HG02973 (cell line): ENCODE data around the gene WFS1.

Experiments
- ATAC-seq: cut with Tn5 transposase; IDR thresholded peaks from one replicate; pipeline ENCODE4 v1.9.1; 2021; ENCODE audit warnings: moderate library complexity; ENCODE audit not compliant: unreplicated experiment

The WFS1 gene

DNA sequence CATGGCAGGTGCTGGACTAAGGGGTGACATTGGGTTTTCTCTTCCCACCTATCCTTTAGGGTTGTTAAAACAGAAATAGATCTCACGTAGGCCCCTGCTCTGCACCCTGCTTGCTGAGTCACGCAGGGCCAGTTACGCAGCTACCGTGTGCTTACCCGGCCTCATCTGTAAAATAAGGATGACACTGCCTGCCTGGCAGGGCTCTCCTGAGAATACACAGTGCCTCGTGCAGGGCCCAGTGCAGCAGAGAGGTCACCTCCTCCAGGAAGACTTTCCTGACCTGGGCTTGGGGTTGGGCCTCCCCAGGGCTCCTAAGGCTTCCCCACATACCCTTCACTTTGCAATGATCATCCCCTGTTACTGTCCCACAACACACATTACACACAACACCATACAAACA, 35.7 kb upstream of the WFS1 start:
- ATAC-seq = no peak

DNA sequence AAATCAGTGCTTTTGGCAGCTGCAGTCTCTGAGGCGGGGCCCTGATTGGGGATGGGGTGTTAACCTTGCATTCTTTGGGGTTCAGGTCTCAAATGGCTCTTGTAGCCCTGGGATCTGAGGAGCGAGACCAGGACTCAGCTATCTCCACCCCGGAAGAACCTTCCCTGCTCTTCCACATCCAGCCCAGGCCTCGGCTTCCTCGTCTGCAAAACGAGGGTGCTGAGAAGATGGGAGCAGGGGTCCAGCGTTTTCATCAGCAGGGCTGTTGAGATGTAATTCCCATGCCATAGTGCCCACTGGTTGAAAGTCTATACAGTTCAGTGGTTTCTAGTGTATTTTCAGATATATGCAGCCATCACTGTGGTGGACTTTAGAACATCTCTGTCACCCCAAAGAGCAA, 34.6 kb upstream of the WFS1 start:
- ATAC-seq = no peak

DNA sequence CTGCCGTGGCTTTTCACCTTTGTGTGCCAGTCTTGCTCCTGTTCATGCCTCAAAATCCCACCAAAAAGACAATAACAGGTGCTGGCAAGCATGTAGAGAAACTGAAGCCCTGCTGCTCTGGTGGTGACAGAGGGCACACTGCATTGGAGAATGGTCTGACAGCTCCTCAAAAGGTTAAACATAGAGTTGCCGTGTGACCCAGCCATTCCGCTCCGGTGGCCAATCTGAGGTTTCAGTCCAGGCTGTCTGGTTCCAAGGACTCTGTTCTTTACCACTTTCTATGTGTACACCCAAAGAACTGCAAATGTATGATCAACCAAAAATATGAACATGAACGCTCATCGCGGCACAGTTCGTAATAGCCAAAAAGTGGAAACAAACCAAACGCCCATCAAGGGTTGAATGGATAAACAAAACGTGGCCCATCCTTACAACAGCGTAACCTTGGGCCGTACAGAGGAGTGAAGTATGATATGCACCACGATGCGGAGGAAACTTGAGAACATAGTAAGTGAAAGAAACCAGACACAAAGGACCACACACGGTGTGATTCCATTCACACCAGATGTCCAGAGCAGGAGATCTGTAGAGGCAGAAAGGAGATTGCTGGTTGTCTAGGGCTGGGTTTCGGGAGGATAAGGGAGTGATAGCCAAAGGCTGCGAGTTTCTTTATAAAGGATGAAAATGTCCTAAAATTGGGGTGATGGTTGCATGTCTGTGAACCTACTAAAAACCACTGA, 33.6 kb upstream of the WFS1 start:
- ATAC-seq = no peak

DNA sequence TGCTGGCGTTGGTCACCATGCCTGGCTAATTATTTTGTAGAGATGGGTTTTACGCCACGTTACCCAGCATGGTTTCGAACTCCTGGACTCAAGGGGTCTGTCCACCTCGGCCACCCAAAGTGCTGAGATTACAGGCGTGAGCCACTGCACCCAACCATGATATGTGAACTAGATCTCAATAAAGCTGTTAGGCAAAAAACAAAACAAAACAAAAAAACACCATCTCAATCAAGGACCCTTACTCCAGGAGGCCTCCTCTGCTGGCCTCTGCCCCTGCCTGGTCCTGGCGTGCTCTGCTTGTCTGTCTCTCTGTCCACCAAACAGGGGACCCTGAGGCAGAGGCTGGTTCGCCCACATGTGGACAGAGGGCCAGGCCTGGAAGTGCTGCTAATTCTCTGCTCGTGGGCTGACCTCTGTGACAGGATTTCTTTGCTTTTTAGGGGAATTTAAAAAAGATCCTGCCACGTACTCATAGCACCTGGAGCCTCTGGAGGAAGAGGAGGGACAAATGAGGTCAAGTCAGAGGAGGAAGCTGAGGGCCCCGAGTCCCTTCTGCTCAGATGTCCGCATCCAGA, 32.7 kb upstream of the WFS1 start:
- no peak for ATAC-seq

- ATAC-seq = no peak
These were observed 30.2 kb upstream of the WFS1 start for GRCh38 chr4:6239486-6239885.

DNA sequence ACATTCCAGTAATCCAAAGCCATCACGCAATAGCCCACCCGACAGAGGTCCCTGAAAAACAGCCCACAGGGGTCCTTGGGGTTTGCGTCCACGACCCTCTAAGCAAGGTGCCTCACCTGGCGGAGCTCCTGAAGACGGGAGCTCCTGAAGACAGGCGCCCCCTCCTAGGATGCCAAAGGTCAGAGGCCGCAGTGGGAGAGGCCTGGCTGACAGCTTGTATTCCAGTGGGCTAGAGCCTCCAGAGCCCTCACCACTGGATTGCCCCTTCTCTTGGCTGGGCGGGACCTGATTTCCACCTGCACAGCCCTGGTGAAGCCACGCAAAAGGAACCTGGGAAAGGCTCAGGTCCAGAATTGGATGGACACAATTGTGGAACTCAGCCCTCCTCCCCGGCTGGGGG, 29.7 kb upstream of the WFS1 start:
- no peak for ATAC-seq

GRCh38 chr4:6241062-6241845, 28.4 kb upstream of the WFS1 start:
- no peak for ATAC-seq

- no peak for ATAC-seq
These were observed 27.2 kb upstream of the WFS1 start for GRCh38 chr4:6242271-6243029.

GRCh38 chr4:6245246-6246169, 24.1 kb upstream of the WFS1 start:
- no peak for ATAC-seq

GRCh38 chr4:6246170-6246634, 23.4 kb upstream of the WFS1 start:
- no peak for ATAC-seq

GRCh38 chr4:6248394-6248793, 21.3 kb upstream of the WFS1 start:
- ATAC-seq = no peak

- no peak for ATAC-seq
These were observed 19.2 kb upstream of the WFS1 start for GRCh38 chr4:6250235-6250983.

- no peak for ATAC-seq
These were observed 18.7 kb upstream of the WFS1 start for GRCh38 chr4:6250984-6251295.

- no peak for ATAC-seq
These were observed 18.3 kb upstream of the WFS1 start for GRCh38 chr4:6251365-6251764.

- ATAC-seq = no peak
These were observed 17.6 kb upstream of the WFS1 start for GRCh38 chr4:6252051-6252450.

DNA sequence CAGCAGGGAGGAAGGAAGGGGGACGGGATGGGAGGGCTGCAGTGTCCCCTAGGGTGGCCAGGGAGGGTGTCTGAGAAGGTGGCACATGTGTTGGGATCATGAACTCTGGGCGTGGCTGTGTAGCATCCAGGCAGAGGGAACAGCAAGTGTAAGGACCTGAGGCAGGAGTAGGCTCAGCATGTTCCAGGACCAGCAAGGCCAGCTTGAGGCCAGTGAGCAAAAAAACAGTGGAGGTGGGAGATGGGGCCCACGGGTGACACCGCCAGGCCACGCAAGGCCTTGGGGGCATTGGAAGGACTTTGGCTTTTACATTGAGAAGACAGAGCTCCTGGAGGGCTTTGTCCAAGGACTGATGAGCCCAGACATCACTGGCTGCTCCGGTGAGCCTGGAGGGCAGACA, 16.5 kb upstream of the WFS1 start:
- no peak for ATAC-seq

GRCh38 chr4:6253961-6254360, 15.7 kb upstream of the WFS1 start:
- no peak for ATAC-seq

- ATAC-seq = no peak
These were observed 13.5 kb upstream of the WFS1 start for GRCh38 chr4:6256141-6256540.

- no peak for ATAC-seq
These were observed 12.2 kb upstream of the WFS1 start for GRCh38 chr4:6257247-6258025.
